Mucosa of stomach (tissue), 1 donor: Measurements from ENCODE around the gene KREMEN2.
"Not testable (repeated sequence)": the region's sequence is repeated elsewhere in the genome, so short reads cannot be mapped to it uniquely, and the experiment has no call there.

ENCODE experiments used
- H3K27me3 ChIP-seq: one replicate; pipeline ENCODE4 v1.7.0; 2013; ENCODE audit warnings: mild to moderate bottlenecking, low read length; ENCODE audit not compliant: control insufficient read depth, insufficient read depth
- H3K36me3 ChIP-seq: one replicate; pipeline ENCODE4 v1.7.0; 2013; ENCODE audit warnings: low read length; ENCODE audit not compliant: control insufficient read depth, insufficient read depth
- H3K4me1 ChIP-seq: one replicate; pipeline ENCODE4 v1.7.0; 2013; ENCODE audit warnings: mild to moderate bottlenecking, low read length; ENCODE audit not compliant: control insufficient read depth, insufficient read depth
- H3K4me3 ChIP-seq: one replicate; pipeline ENCODE4 v1.7.0; 2013; ENCODE audit warnings: low read length
- H3K9ac ChIP-seq: one replicate; pipeline ENCODE4 v1.7.0; 2013; ENCODE audit warnings: mild to moderate bottlenecking, low read length, moderate library complexity
- H3K9me3 ChIP-seq: one replicate; pipeline ENCODE4 v1.7.0; 2013; ENCODE audit warnings: mild to moderate bottlenecking, low read length, moderate library complexity; ENCODE audit not compliant: control insufficient read depth
- donor health status: Pancreatic carcinoma.

Gene KREMEN2

DNA sequence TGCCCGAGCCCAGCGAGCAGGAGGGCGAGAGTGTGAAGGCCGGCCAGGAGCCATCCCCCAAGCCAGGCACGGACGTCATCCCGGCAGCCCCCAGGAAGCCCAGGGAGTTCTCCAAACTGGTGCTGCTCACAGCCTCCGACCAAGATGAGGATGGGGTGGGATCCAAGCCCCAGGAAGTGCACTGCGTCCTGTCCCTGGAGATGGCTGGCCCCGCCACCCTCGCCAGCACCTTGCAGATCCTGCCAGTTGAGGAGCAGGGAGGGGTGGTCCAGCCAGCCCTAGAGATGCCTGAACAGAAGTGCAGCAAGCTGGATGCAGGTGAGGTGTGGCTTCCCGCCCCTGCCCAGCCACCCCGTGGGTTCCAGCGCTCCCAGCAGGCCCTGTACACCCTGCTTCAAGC, 34.4 kb upstream of the KREMEN2 start:
- H3K4me1 ChIP-seq: peaks cover 9% of the 10 kb centered on the region
- no peaks in the 10 kb centered on the region for H3K27me3 ChIP-seq
- H3K4me3 ChIP-seq: no peak overlapping the region
- no peaks in the 10 kb centered on the region for H3K36me3 ChIP-seq
- no peaks in the 10 kb centered on the region for H3K9me3 ChIP-seq
- H3K9ac ChIP-seq: no peak overlapping the region

DNA sequence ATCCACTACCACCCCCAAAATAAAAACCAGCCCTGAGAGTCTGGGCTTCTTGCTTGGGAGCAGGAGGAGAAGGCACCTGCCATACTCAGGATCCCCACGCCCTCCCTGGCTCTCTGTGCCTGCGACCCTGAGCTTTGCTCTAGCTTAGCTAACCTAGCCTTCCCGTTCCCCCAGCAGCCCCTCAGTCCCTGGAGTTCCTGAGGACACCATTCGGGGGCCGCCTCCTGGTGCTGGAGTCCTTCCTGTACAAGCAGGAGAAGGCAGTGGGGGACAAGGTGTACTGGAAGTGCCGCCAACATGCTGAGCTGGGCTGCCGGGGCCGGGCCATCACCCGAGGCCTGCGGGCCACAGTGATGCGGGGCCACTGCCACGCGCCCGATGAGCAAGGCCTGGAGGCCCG, 33.8 kb upstream of the KREMEN2 start:
- H3K9ac ChIP-seq: no peak overlapping the region
- H3K4me1 ChIP-seq: peaks cover 9% of the 10 kb centered on the region
- no peaks in the 10 kb centered on the region for H3K9me3 ChIP-seq
- no peaks in the 10 kb centered on the region for H3K36me3 ChIP-seq
- H3K27me3 ChIP-seq: no peaks in the 10 kb centered on the region
- H3K4me3 ChIP-seq: no peak overlapping the region

- not testable (repeated sequence) for H3K4me1 ChIP-seq, H3K27me3 ChIP-seq, H3K4me3 ChIP-seq, H3K9me3 ChIP-seq, H3K9ac ChIP-seq, H3K36me3 ChIP-seq
Observed at GRCh38 chr16:2931231-2931914, 32.7 kb upstream of the KREMEN2 start.

DNA sequence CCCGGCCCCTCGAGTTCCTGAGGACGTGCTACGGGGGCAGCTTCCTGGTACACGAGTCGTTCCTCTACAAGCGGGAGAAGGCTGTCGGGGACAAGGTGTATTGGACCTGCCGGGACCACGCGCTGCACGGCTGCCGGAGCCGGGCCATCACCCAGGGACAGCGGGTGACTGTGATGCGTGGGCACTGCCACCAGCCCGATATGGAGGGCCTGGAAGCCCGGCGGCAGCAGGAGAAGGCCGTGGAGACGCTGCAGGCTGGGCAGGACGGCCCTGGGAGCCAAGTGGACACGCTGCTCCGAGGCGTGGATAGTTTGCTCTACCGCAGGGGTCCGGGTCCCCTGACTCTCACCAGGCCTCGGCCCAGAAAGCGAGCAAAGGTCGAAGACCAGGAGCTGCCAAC, 30.9 kb upstream of the KREMEN2 start:
- Histone ChIP-seq H3K4me1 (no peaks in the 10 kb centered on the region), H3K4me3 (no peak overlapping the region), H3K27me3 (no peaks in the 10 kb centered on the region), H3K9ac (no peak overlapping the region), H3K9me3 (no peaks in the 10 kb centered on the region), H3K36me3 (no peaks in the 10 kb centered on the region)

DNA sequence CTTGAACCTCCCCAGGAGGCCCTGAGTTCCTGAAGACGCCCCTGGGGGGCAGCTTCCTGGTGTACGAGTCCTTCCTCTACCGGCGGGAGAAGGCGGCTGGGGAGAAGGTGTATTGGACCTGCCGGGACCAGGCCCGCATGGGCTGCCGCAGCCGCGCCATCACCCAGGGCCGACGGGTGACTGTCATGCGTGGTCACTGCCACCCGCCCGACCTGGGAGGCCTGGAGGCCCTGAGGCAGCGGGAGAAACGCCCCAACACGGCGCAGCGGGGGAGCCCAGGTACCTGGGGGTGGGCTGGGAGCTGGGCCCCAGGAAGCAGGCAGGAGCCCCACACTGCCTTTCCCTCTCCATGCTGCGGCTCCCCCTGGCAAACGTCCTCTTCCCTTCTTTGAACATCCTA, 30.4 kb upstream of the KREMEN2 start:
- Histone ChIP-seq H3K27me3 (no peaks in the 10 kb centered on the region), H3K4me3 (no peak overlapping the region), H3K9me3 (no peaks in the 10 kb centered on the region), H3K4me1 (no peaks in the 10 kb centered on the region), H3K36me3 (no peaks in the 10 kb centered on the region), H3K9ac (no peak overlapping the region)

DNA sequence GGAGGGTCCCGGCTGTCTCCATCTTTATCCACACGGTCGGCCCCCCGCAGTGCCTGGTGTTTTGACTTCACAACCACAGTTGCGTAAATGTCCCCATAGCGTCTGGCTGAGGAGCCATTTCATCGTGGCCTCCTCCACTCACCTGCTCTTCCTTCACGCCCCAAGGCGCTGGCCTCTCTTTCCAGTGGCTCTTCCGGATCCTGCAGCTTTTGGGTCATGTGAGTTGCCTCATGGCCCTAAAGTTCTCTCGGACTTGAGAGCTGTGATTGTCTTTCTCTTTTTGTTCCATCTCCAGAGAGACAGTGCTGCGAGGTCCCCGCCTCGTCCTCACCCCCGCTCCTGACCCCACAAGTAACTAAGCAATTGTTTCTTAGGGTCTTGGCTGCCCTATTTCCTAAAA, 29.6 kb upstream of the KREMEN2 start:
- H3K4me1 ChIP-seq: no peaks in the 10 kb centered on the region
- no peak overlapping the region for H3K4me3 ChIP-seq
- no peak overlapping the region for H3K9ac ChIP-seq
- H3K36me3 ChIP-seq: no peaks in the 10 kb centered on the region
- no peaks in the 10 kb centered on the region for H3K27me3 ChIP-seq
- H3K9me3 ChIP-seq: no peaks in the 10 kb centered on the region

DNA sequence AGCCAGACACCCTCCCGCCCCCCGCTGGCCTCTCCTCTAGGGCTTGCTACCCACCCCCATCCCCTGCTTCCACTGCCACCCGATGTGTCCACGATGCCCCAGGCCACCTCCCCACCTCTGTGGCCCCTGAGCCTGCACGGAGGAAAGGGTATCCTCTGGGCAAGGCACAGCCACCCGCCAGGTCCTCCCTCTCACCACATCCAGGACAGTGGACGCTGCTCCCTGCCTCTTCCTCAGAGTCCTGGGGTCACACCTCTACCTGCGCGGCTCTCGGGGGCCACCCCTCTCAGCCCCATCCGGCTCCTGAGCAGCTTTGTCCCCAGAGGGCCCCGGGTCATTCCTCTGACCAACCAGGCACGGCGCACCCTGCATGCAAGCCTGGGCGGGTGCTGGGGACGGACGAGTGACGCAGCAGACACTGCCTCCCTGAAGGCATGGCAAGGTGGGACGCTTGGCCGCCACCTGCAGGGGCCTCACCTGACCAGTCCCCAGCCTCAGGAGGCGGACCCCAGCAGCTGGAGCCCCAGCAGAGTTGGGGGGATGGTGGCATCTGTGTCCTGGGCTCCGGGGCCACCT, 27.6 kb upstream of the KREMEN2 start:
- Histone ChIP-seq H3K36me3 (peaks cover 4% of the 10 kb centered on the region), H3K27me3 (no peaks in the 10 kb centered on the region), H3K9ac (no peak overlapping the region), H3K4me3 (no peak overlapping the region), H3K4me1 (no peaks in the 10 kb centered on the region), H3K9me3 (no peaks in the 10 kb centered on the region)

DNA sequence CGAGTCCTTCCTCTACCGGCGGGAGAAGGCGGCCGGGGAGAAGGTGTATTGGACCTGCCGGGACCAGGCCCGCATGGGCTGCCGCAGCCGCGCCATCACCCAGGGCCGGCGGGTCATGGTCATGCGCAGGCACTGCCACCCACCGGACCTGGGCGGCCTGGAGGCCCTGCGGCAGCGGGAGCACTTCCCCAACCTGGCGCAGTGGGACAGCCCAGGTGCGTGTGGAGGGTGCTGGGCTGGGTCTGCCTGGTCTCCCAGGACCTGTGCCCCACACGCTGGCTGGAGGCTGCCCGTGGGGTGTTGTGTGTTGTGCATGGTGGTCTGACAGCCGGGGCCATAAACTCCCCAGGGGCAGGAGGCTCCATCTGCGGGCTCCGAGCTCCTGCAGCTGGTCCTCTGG, 26.9 kb upstream of the KREMEN2 start:
- H3K4me1 ChIP-seq: no peaks in the 10 kb centered on the region
- no peak overlapping the region for H3K4me3 ChIP-seq
- H3K36me3 ChIP-seq: peaks cover 4% of the 10 kb centered on the region
- no peaks in the 10 kb centered on the region for H3K9me3 ChIP-seq
- no peaks in the 10 kb centered on the region for H3K27me3 ChIP-seq
- no peak overlapping the region for H3K9ac ChIP-seq

- Histone ChIP-seq H3K9ac (no peak overlapping the region), H3K27me3 (no peaks in the 10 kb centered on the region), H3K4me3 (no peak overlapping the region), H3K4me1 (no peaks in the 10 kb centered on the region), H3K36me3 (peaks cover 4% of the 10 kb centered on the region), H3K9me3 (no peaks in the 10 kb centered on the region)
Observed at GRCh38 chr16:2938206-2938605, 25.9 kb upstream of the KREMEN2 start.

- peaks cover 4% of the 10 kb centered on the region for H3K36me3 ChIP-seq
- H3K9me3 ChIP-seq: no peaks in the 10 kb centered on the region
- no peak overlapping the region for H3K9ac ChIP-seq
- no peak overlapping the region for H3K4me3 ChIP-seq
- H3K4me1 ChIP-seq: no peaks in the 10 kb centered on the region
- no peaks in the 10 kb centered on the region for H3K27me3 ChIP-seq
Observed at GRCh38 chr16:2939968-2940367, 24.1 kb upstream of the KREMEN2 start.

DNA sequence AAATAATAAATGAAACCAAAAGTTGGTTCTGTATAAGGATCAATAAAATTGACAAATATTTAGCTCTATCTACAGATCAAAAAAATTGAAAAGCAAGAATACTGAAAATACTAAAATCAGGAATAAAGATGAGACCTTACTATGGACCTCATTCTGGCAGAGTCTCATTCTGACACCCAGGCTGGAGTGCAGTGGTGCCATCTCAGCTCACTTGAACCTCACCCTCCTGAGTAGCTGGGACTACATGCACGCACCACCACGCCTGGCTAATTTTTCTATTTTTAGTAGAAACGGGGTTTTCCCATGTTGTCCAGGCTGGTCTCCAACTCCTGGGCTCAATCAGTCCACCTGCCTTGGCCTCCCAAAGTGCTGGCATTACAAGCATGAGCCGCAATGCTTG, 22.0 kb upstream of the KREMEN2 start:
- Histone ChIP-seq H3K4me1 (no peaks in the 10 kb centered on the region), H3K36me3 (peaks cover 4% of the 10 kb centered on the region), H3K27me3 (no peaks in the 10 kb centered on the region), H3K9ac (no peak overlapping the region), H3K4me3 (no peak overlapping the region), H3K9me3 (no peaks in the 10 kb centered on the region)

DNA sequence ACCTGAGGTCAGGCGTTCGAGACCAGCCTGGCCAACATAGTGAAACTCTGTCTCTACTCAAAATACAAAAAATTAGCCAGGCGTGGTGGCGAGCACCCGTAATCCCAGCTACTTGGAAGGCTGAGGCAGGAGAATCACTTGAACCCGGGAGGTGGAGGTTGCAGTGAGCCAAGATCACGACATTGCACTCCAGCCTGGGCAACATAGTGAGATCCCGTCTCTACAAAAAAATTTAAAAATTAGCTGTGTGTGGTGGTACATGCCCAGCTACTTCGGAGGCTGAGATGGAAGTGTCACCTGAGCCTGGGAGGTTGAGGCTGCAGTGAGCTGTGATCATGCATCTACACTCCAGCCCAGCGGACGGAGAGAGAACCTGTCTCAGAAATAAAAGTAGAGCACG, 20.4 kb upstream of the KREMEN2 start:
- H3K9ac ChIP-seq, H3K4me1 ChIP-seq, H3K36me3 ChIP-seq, H3K9me3 ChIP-seq, H3K4me3 ChIP-seq, H3K27me3 ChIP-seq: not testable (repeated sequence)

DNA sequence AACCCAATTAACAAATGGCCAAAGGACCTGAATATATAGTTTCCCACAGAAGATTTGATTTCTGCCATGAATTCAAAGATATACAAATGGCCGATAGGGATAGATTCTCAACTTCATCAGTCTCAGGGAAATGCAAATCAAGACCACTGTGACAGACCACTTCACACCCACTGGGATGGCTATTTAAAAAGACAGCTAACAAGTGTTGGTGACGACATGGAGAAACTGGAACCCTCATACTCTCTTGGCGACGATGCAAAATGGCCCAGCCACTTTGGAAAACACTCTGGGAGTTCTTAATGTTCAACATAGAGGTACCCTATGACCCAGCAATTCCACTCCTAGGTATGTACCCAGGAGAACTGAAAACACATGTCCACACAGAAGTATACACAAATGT, 17.4 kb upstream of the KREMEN2 start:
- Histone ChIP-seq H3K9ac (no peak overlapping the region), H3K4me3 (no peak overlapping the region), H3K9me3 (no peaks in the 10 kb centered on the region), H3K36me3 (no peaks in the 10 kb centered on the region), H3K27me3 (no peaks in the 10 kb centered on the region), H3K4me1 (no peaks in the 10 kb centered on the region)
